CD4-positive, alpha-beta T cell (primary cell): Measurements from ENCODE around the gene SYT2. TPM values are rescaled to one million over a fixed set of nuclear protein-coding genes. Genes with fewer than 3 reads are reported as not detected.

Experiments used
- ATAC-seq: fragments of 200-7000 bp; cut with Tn5 transposase; one replicate; pipeline ENCODE4 v1.10.0; 2022; ENCODE audit warnings: mild to moderate bottlenecking; ENCODE audit not compliant: poor library complexity
- CTCF ChIA-PET: fragments of 350-600 bp; sonication (Branson Sonifier 250); formaldehyde crosslinking; loops from one replicate; lab custom pipeline; 2021; ENCODE audit warnings: antibody characterized with exemption, inconsistent platforms; lab: Charles Lee
- POLR2A ChIA-PET: fragments of 350-600 bp; sonication (Branson Sonifier 250); formaldehyde crosslinking; loops from one replicate; lab custom pipeline; 2021; ENCODE audit warnings: antibody characterized with exemption, inconsistent platforms; lab: Charles Lee
- DNase-seq, 14 experiments: peaks; one replicate each; pipeline ENCODE4 v3.0.0-alpha.2; 2013 to 2020; ENCODE audit warnings: mixed read lengths in 2 of 14
- H3K27ac ChIP-seq, 2 donors: one replicate each; pipeline versions ENCODE4 v1.5.1 to v1.7.0; 2013; ENCODE audit warnings: low read length in 2 of 2, low read depth in 1 of 2, mild to moderate bottlenecking in 1 of 2
- H3K27me3 ChIP-seq, 2 experiments: 1 replicate in 1 of 2; 2 replicates in 1 of 2; pipeline versions ENCODE4 v1.6.1 to v1.7.0; 2013; ENCODE audit warnings: low read length in 2 of 2, control low read depth in 1 of 2, mild to moderate bottlenecking in 1 of 2, moderate library complexity in 1 of 2; ENCODE audit not compliant: insufficient read depth in 2 of 2, control insufficient read depth in 1 of 2
- H3K36me3 ChIP-seq: one replicate; pipeline ENCODE4 v1.6.1; 2013; ENCODE audit warnings: low read length, control low read depth; ENCODE audit not compliant: insufficient read depth
- H3K4me1 ChIP-seq: one replicate; pipeline ENCODE4 v1.6.1; 2013; ENCODE audit warnings: low read length, control low read depth; ENCODE audit not compliant: insufficient read depth
- H3K4me3 ChIP-seq: one replicate; pipeline ENCODE4 v1.5.1; 2013; ENCODE audit warnings: mild to moderate bottlenecking, low read length, moderate library complexity
- H3K9me3 ChIP-seq, 2 experiments: 1 replicate in 1 of 2; 2 replicates in 1 of 2; pipeline versions ENCODE4 v1.6.1 to v1.7.0; 2013; ENCODE audit warnings: low read length in 2 of 2, mild to moderate bottlenecking in 2 of 2, control low read depth in 1 of 2, moderate library complexity in 1 of 2; ENCODE audit not compliant: control insufficient read depth in 1 of 2, insufficient read depth in 1 of 2
- H3K27ac Mint-ChIP-seq: one replicate; pipeline ENCODE4 v1.8.0; 2020; ENCODE audit warnings: mixed read lengths
- H3K27me3 Mint-ChIP-seq: one replicate; pipeline ENCODE4 v1.8.0; 2021; ENCODE audit warnings: mixed read lengths
- H3K36me3 Mint-ChIP-seq: one replicate; pipeline ENCODE4 v1.8.0; 2021; ENCODE audit warnings: low read depth, mixed read lengths
- H3K4me1 Mint-ChIP-seq: one replicate; pipeline ENCODE4 v1.8.0; 2021; ENCODE audit warnings: low read depth, mixed read lengths
- H3K4me3 Mint-ChIP-seq: one replicate; pipeline ENCODE4 v1.8.0; 2020; ENCODE audit warnings: mild to moderate bottlenecking, mixed read lengths
- H3K9me3 Mint-ChIP-seq: one replicate; pipeline ENCODE4 v1.8.0; 2020; ENCODE audit warnings: mixed read lengths
- intact Hi-C, 2 experiments: fragments of 100-400 bp; cut with DNase I in 1 of 2; cut with micrococcal nuclease in 1 of 2; formaldehyde crosslinking; loops; one replicate each; pipeline versions ENCODE4 v1.15.1 to v1.9.0; 2023 to 2025; cut with DNase I, micrococcal nuclease
- total RNA-seq, 174 experiments: library from RNA in 2 of 174; stranded (reverse) in 2 of 174; gene quantifications; one replicate each; pipeline ENCODE4 v1.2.3 and lab custom pipeline; 2021 to 2026
- TF ChIP-seq, protein P1 (sequence below): fragments of 200-600 bp; IDR thresholded peaks from one replicate; pipeline ENCODE4 v1.8.0; 2022; ENCODE audit warnings: antibody characterized with exemption, mild to moderate bottlenecking

Gene SYT2
- total RNA-seq, 2 experiments from 2014 or later, result not detected

DNA sequence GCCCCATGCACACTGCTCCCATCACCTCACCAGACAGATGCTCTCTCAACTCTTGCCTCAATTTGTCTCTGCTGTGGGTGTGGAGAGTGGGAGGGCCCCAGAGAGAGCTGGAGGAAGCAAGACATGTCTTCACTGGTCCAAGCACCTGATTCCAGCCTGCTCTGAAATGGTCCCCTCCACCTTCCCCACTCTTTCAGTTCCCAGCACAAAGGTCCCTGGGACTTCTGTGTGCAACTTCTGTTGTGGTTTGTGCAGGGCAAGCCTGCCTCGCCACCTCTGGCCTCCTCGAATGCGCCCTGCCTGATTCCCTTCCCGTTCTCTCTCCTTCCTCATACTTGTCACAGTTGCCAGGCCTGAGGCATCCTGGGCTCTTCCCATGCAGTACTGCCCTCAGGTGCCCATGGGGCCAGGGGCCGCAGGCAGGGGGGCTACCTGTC lies 119.3 kb downstream of the SYT2 start:
- peaks cover 2% of the 10 kb centered on the region for H3K36me3 Mint-ChIP-seq
- ATAC-seq, result no peak
- no peaks in the 10 kb centered on the region for H3K9me3 Mint-ChIP-seq
- TF ChIP-seq, protein P1, sequence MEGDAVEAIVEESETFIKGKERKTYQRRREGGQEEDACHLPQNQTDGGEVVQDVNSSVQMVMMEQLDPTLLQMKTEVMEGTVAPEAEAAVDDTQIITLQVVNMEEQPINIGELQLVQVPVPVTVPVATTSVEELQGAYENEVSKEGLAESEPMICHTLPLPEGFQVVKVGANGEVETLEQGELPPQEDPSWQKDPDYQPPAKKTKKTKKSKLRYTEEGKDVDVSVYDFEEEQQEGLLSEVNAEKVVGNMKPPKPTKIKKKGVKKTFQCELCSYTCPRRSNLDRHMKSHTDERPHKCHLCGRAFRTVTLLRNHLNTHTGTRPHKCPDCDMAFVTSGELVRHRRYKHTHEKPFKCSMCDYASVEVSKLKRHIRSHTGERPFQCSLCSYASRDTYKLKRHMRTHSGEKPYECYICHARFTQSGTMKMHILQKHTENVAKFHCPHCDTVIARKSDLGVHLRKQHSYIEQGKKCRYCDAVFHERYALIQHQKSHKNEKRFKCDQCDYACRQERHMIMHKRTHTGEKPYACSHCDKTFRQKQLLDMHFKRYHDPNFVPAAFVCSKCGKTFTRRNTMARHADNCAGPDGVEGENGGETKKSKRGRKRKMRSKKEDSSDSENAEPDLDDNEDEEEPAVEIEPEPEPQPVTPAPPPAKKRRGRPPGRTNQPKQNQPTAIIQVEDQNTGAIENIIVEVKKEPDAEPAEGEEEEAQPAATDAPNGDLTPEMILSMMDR, result no peak
- CTCF ChIA-PET, result no interaction called here
- POLR2A ChIA-PET, result no interaction called here
- H3K4me1 Mint-ChIP-seq, result no peaks in the 10 kb centered on the region
- no peak overlapping the region for H3K4me3 Mint-ChIP-seq
- H3K27ac Mint-ChIP-seq, result no peak overlapping the region
- Histone ChIP-seq H3K4me3 (no peak overlapping the region), H3K36me3 (no peaks in the 10 kb centered on the region), H3K27me3 (no peaks in the 10 kb centered on the region), H3K4me1 (no peaks in the 10 kb centered on the region), H3K27ac (no peak overlapping the region), H3K9me3 (no peaks in the 10 kb centered on the region)
- intact Hi-C loops, result no loop called here
- no peaks in the 10 kb centered on the region for H3K27me3 Mint-ChIP-seq
- no peak for DNase-seq

DNA sequence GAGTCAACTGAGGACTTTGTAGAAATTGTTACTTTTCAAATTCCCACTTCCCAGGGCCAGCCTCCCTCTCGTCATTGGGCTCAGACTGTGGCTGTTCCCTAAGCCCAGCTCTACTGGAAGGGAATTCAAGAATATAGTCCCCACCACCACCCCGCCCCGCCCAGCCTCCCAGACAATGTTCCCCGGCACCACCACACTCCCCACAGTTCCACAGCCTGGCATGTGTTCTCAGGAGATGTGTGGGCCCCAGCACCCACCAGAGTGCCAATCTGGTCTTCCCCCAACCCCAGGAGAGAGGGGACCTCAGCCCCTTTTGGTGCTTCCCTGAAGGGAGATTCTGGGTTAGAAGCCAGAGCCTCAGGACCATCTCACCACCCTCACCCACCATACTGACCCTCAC lies 120.1 kb downstream of the SYT2 start:
- no peaks in the 10 kb centered on the region for H3K4me1 Mint-ChIP-seq
- CTCF ChIA-PET, result no interaction called here

DNA sequence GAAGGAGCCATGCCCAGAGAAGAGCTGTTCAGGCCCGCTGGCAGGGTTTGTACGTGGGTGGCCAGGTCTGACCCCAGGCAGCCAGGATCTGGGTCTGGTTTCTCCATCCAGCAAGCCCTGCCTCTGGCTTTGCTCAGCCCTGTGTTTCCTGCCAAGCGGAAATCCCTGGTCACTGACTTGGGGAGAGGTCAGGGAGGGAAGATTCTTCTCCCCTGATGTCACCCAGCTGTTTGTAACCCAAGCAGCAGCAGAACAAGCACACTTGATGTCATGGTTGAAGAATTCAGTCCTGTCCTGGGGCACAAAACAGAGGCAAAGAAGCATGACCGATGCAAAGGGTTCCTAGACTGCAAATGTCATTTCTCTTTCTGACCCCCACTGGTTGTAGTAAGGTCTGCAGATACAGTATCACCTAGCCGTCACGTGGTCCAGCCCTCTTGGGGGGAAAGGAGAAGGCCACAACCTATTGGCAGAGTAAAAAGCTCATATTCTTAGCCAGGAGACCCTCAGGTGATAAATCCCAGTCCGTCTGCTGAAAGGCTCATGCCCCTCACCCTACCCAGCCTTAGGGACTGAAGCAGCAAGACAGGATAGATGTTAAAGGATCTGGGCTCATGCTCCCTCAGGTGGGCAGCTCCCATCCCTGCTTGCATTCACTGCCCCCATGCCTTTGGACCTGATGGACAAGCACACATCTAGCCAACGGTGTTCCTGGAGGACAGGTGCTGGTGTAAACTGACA lies 120.9 kb downstream of the SYT2 start:
- TF ChIP-seq, protein P1, result no peak
- Histone ChIP-seq H3K4me3 (no peak overlapping the region), H3K36me3 (no peaks in the 10 kb centered on the region), H3K4me1 (no peaks in the 10 kb centered on the region), H3K27ac (no peak overlapping the region), H3K9me3 (no peaks in the 10 kb centered on the region), H3K27me3 (no peaks in the 10 kb centered on the region)
- Mint-ChIP-seq H3K9me3 (no peaks in the 10 kb centered on the region), H3K27ac (no peak overlapping the region), H3K4me1 (no peaks in the 10 kb centered on the region), H3K27me3 (no peaks in the 10 kb centered on the region), H3K4me3 (no peak overlapping the region), H3K36me3 (peaks cover 8% of the 10 kb centered on the region)
- ChIA-PET CTCF (no interaction called here), POLR2A (no interaction called here)
- intact Hi-C loops, result no loop called here
- no peak for ATAC-seq
- no peak for DNase-seq

More for the DNA sequence above, 120.1 kb downstream of the SYT2 start:
- POLR2A ChIA-PET, result no interaction called here
- Mint-ChIP-seq H3K27ac (no peak overlapping the region), H3K9me3 (no peaks in the 10 kb centered on the region), H3K27me3 (no peaks in the 10 kb centered on the region), H3K36me3 (peaks cover 5% of the 10 kb centered on the region), H3K4me3 (no peak overlapping the region)
- no peaks in the 10 kb centered on the region for H3K4me1 ChIP-seq
- no peaks in the 10 kb centered on the region for H3K9me3 ChIP-seq
- TF ChIP-seq, protein P1, result no peak
- no peak overlapping the region for H3K4me3 ChIP-seq
- intact Hi-C loops, result no loop called here
- H3K36me3 ChIP-seq, result no peaks in the 10 kb centered on the region
- no peak overlapping the region for H3K27ac ChIP-seq
- ATAC-seq (no peak), DNase-seq (no peak)
- H3K27me3 ChIP-seq, result no peaks in the 10 kb centered on the region
